Neural progenitor cell (in vitro differentiated cells): ENCODE measurements around the gene SLC44A1. TPM values are rescaled to one million over a fixed set of nuclear protein-coding genes. Genes with fewer than 3 reads are reported as not detected.

Experiments used
- DNase-seq: peaks from one replicate; pipeline ENCODE4 v3.0.0-alpha.2; 2016; ENCODE audit warnings: low spot score
- H2AFZ ChIP-seq: fragments of 200-600 bp; sonication (generic); replicated peaks from 2 replicates; pipeline ENCODE4 v1.6.1; 2016; ENCODE audit warnings: antibody characterized with exemption
- H3F3A ChIP-seq: fragments of 200-600 bp; sonication (generic); 2 replicates; pipeline ENCODE4 v1.6.1; 2016; ENCODE audit warnings: antibody characterized with exemption, low read depth
- H3K27ac ChIP-seq: fragments of 200-600 bp; sonication (generic); 2 replicates; pipeline ENCODE4 v1.5.1; 2016; ENCODE audit warnings: mild to moderate bottlenecking
- H3K27me3 ChIP-seq: fragments of 200-600 bp; sonication (generic); 2 replicates; pipeline ENCODE4 v1.6.1; 2016; ENCODE audit warnings: mild to moderate bottlenecking, moderate library complexity
- H3K36me3 ChIP-seq: fragments of 200-600 bp; sonication (generic); 2 replicates; pipeline ENCODE4 v1.5.1; 2016
- H3K4me1 ChIP-seq: fragments of 200-600 bp; sonication (generic); 2 replicates; pipeline ENCODE4 v1.6.1; 2016; ENCODE audit warnings: mixed run types
- H3K4me2 ChIP-seq: fragments of 200-600 bp; sonication (generic); 2 replicates; pipeline ENCODE4 v1.6.1; 2016
- H3K4me3 ChIP-seq: fragments of 200-600 bp; sonication (generic); 2 replicates; pipeline ENCODE4 v1.5.1; 2016
- H3K79me2 ChIP-seq: fragments of 200-600 bp; sonication (generic); 2 replicates; pipeline ENCODE4 v1.6.1; 2016; ENCODE audit warnings: low read depth
- H3K9ac ChIP-seq: fragments of 200-600 bp; sonication (generic); 2 replicates; pipeline ENCODE4 v1.6.1; 2016
- H3K9me3 ChIP-seq: fragments of 200-600 bp; sonication (generic); 2 replicates; pipeline ENCODE4 v1.5.1; 2016; ENCODE audit warnings: low read depth
- H4K20me1 ChIP-seq: fragments of 200-600 bp; sonication (generic); 2 replicates; pipeline ENCODE4 v1.6.1; 2016; ENCODE audit warnings: low read depth
- H3K27ac Mint-ChIP-seq: 3 replicates; pipeline ENCODE4 v1.8.0; 2021; ENCODE audit warnings: mixed read lengths
- H3K27me3 Mint-ChIP-seq: 2 replicates; pipeline ENCODE4 v1.8.0; 2022; ENCODE audit warnings: low read depth, mild to moderate bottlenecking, inconsistent platforms, moderate library complexity, mixed read lengths; ENCODE audit not compliant: insufficient read depth
- H3K36me3 Mint-ChIP-seq: 3 replicates; pipeline ENCODE4 v1.8.0; 2021; ENCODE audit warnings: mixed read lengths
- H3K4me1 Mint-ChIP-seq: 3 replicates; pipeline ENCODE4 v1.8.0; 2021; ENCODE audit warnings: mixed read lengths
- H3K4me3 Mint-ChIP-seq: 3 replicates; pipeline ENCODE4 v1.8.0; 2021; ENCODE audit warnings: mild to moderate bottlenecking, moderate library complexity, mixed read lengths
- H3K9me3 Mint-ChIP-seq: 3 replicates; pipeline ENCODE4 v1.8.0; 2020; ENCODE audit warnings: mixed read lengths
- EZH2 ChIP-seq: fragments of 200-600 bp; sonication (generic); IDR thresholded peaks from 2 replicates; pipeline ENCODE4 v1.6.1; 2017; ENCODE audit warnings: antibody characterized with exemption, mild to moderate bottlenecking, moderate library complexity
- EZH2phosphoT487 ChIP-seq: fragments of 200-600 bp; sonication (generic); IDR thresholded peaks from 2 replicates; pipeline ENCODE4 v1.6.1; 2017; ENCODE audit warnings: antibody characterized with exemption
- total RNA-seq: library from RNA; depleted of rRNA; stranded (reverse); fragments of >200 nt; gene quantifications from 2 replicates; pipeline ENCODE4 v1.2.3, GENCODE V29; 2015; ENCODE audit warnings: low replicate concordance
- TF ChIP-seq, protein P1 (sequence below): fragments of 200-600 bp; sonication (generic); IDR thresholded peaks from 2 replicates; pipeline ENCODE4 v1.5.1; 2017; ENCODE audit warnings: antibody characterized with exemption, mild to moderate bottlenecking

Gene SLC44A1
- total RNA-seq, 1 donor from 2014 or later, result 41.4 TPM

GRCh38 chr9:105455836-105456475 is 211.5 kb downstream of the SLC44A1 start:
- Histone ChIP-seq H3K27me3 (no peaks in the 10 kb centered on the region), H4K20me1 (peaks cover 97% of the 10 kb centered on the region), H3K79me2 (peaks cover 100% of the 10 kb centered on the region), H3K9ac (no peak overlapping the region), H3K4me3 (no peak overlapping the region), H3K4me1 (no peaks in the 10 kb centered on the region), H3K27ac (no peak overlapping the region), H3F3A (no peaks in the 10 kb centered on the region), H2AFZ (no peak overlapping the region), H3K4me2 (no peak overlapping the region), H3K36me3 (no peaks in the 10 kb centered on the region), H3K9me3 (no peaks in the 10 kb centered on the region)
- H3K9me3 Mint-ChIP-seq, result peaks cover 26% of the 10 kb centered on the region
- H3K36me3 Mint-ChIP-seq, result peaks cover 50% of the 10 kb centered on the region
- H3K4me1 Mint-ChIP-seq, result peaks cover 25% of the 10 kb centered on the region
- peaks cover 4% of the 10 kb centered on the region for H3K27me3 Mint-ChIP-seq
- TF ChIP-seq EZH2 (no peak), EZH2phosphoT487 (no peak)
- no peak overlapping the region for H3K27ac Mint-ChIP-seq
- H3K4me3 Mint-ChIP-seq, result no peak overlapping the region
- no peak for DNase-seq

GRCh38 chr9:105457560-105458294 is 213.3 kb downstream of the SLC44A1 start:
- no peak for DNase-seq
- no peak overlapping the region for H3K27ac Mint-ChIP-seq
- H3K4me3 ChIP-seq, result no peak overlapping the region
- H3K79me2 ChIP-seq, result peaks cover 100% of the 10 kb centered on the region
- no peak overlapping the region for H3K4me2 ChIP-seq
- H3K4me1 ChIP-seq, result no peaks in the 10 kb centered on the region
- peaks cover 11% of the 10 kb centered on the region for H3K4me1 Mint-ChIP-seq
- no peaks in the 10 kb centered on the region for H3K9me3 ChIP-seq
- H2AFZ ChIP-seq, result no peak overlapping the region
- H3F3A ChIP-seq, result no peaks in the 10 kb centered on the region
- no peaks in the 10 kb centered on the region for H3K27me3 ChIP-seq
- peaks cover 4% of the 10 kb centered on the region for H3K27me3 Mint-ChIP-seq
- TF ChIP-seq EZH2phosphoT487 (no peak), EZH2 (no peak)
- TF ChIP-seq, protein P1, sequence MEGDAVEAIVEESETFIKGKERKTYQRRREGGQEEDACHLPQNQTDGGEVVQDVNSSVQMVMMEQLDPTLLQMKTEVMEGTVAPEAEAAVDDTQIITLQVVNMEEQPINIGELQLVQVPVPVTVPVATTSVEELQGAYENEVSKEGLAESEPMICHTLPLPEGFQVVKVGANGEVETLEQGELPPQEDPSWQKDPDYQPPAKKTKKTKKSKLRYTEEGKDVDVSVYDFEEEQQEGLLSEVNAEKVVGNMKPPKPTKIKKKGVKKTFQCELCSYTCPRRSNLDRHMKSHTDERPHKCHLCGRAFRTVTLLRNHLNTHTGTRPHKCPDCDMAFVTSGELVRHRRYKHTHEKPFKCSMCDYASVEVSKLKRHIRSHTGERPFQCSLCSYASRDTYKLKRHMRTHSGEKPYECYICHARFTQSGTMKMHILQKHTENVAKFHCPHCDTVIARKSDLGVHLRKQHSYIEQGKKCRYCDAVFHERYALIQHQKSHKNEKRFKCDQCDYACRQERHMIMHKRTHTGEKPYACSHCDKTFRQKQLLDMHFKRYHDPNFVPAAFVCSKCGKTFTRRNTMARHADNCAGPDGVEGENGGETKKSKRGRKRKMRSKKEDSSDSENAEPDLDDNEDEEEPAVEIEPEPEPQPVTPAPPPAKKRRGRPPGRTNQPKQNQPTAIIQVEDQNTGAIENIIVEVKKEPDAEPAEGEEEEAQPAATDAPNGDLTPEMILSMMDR, result no peak
- H3K4me3 Mint-ChIP-seq, result no peak overlapping the region
- H3K36me3 ChIP-seq, result no peaks in the 10 kb centered on the region
- no peak overlapping the region for H3K9ac ChIP-seq
- H3K36me3 Mint-ChIP-seq, result peaks cover 42% of the 10 kb centered on the region
- H4K20me1 ChIP-seq, result peaks cover 90% of the 10 kb centered on the region
- H3K9me3 Mint-ChIP-seq, result peaks cover 19% of the 10 kb centered on the region
- H3K27ac ChIP-seq, result no peak overlapping the region

DNA sequence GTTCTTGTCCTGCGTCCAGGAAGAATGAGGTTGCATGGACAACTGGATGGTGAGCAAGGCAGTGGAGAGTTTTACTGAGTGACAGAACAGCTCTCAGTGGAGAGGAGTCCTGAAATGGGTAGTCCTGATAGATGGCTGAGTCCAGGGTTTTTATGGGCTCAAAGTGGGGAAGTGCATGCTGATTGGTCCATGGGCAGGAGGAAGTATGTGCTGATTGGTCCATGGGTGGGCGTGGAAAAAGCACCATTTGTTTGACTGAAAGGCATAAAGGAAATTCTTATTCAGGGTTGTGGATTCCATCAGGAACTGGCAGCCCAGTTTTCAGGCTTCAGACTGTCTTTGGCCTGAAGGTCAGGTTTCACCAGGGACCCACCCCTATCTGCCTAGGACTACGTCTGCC is 214.0 kb downstream of the SLC44A1 start:
- Mint-ChIP-seq H3K36me3 (peaks cover 41% of the 10 kb centered on the region), H3K4me3 (no peak overlapping the region), H3K27ac (no peak overlapping the region), H3K4me1 (peaks cover 11% of the 10 kb centered on the region), H3K27me3 (peaks cover 2% of the 10 kb centered on the region), H3K9me3 (peaks cover 17% of the 10 kb centered on the region)
- Histone ChIP-seq H3K4me2 (no peak overlapping the region), H3K9ac (no peak overlapping the region), H3K27ac (no peak overlapping the region), H2AFZ (no peak overlapping the region), H3K4me1 (no peaks in the 10 kb centered on the region), H3K36me3 (no peaks in the 10 kb centered on the region), H3K27me3 (no peaks in the 10 kb centered on the region), H3F3A (no peaks in the 10 kb centered on the region), H3K79me2 (peaks cover 100% of the 10 kb centered on the region), H4K20me1 (peaks cover 89% of the 10 kb centered on the region), H3K9me3 (no peaks in the 10 kb centered on the region), H3K4me3 (no peak overlapping the region)
- TF ChIP-seq EZH2, result no peak
- TF ChIP-seq, protein P1, result no peak
- no peak for TF ChIP-seq EZH2phosphoT487
- no peak for DNase-seq

GRCh38 chr9:105459336-105459735 is 214.9 kb downstream of the SLC44A1 start:
- no peaks in the 10 kb centered on the region for H3K36me3 ChIP-seq
- H3K4me3 Mint-ChIP-seq, result no peak overlapping the region

More at GRCh38 chr9:105459336-105459735, 214.9 kb downstream of the SLC44A1 start:
- H3F3A ChIP-seq, result no peaks in the 10 kb centered on the region
- no peak for DNase-seq
- no peaks in the 10 kb centered on the region for H3K9me3 ChIP-seq
- H3K79me2 ChIP-seq, result peaks cover 97% of the 10 kb centered on the region
- no peak overlapping the region for H3K27ac Mint-ChIP-seq
- H3K36me3 Mint-ChIP-seq, result peaks cover 46% of the 10 kb centered on the region
- H3K4me1 ChIP-seq, result no peaks in the 10 kb centered on the region
- H3K4me2 ChIP-seq, result no peak overlapping the region
- H3K4me1 Mint-ChIP-seq, result peaks cover 11% of the 10 kb centered on the region
- H4K20me1 ChIP-seq, result peaks cover 81% of the 10 kb centered on the region
- no peaks in the 10 kb centered on the region for H3K27me3 ChIP-seq
- no peak overlapping the region for H3K4me3 ChIP-seq
- H3K27ac ChIP-seq, result no peak overlapping the region
- no peak overlapping the region for H3K9ac ChIP-seq
- H2AFZ ChIP-seq, result no peak overlapping the region
- TF ChIP-seq EZH2phosphoT487 (no peak), EZH2 (no peak)
- peaks cover 19% of the 10 kb centered on the region for H3K9me3 Mint-ChIP-seq
- peaks cover 2% of the 10 kb centered on the region for H3K27me3 Mint-ChIP-seq
